Erythroblast (primary cell): Measurements from ENCODE around the gene CNBD2.
"Not testable (repeated sequence)": the region's sequence is repeated elsewhere in the genome, so short reads cannot be mapped to it uniquely, and the experiment has no call there.

ENCODE experiments used
- GATA1 ChIP-seq: IDR thresholded peaks from 2 replicates; pipeline ENCODE4 v1.6.1; 2011; ENCODE audit warnings: low read depth, mild to moderate bottlenecking, control low read depth, low read length, moderate library complexity
- POLR2A ChIP-seq: IDR thresholded peaks from 2 replicates; pipeline ENCODE4 v1.6.1; 2011; ENCODE audit warnings: mild to moderate bottlenecking, low read length

DNA sequence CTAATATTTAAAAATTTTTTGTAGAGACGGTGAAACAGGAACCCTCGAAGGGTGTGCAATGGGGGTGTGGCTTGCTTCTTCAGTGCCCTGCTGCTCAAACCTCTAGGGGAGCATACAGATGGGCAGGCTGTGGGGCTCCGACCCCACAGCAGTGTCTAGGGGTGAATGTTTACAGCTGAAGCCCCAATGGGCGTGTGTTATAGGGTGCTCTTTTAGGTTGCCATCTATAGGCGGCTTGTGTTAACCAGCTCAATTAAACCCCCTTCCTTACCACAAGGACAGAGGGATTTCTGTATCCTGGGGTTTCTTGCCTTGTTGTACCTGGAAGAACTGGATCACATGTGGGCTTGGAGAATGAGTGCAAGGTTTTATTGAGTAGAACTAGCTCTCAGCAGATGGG is 109.4 kb downstream of the CNBD2 start:
- TF ChIP-seq POLR2A, GATA1: not testable (repeated sequence)
